ENCODE measurements around the gene PTPRU. TPM values are rescaled to one million over a fixed set of nuclear protein-coding genes. Genes with fewer than 3 reads are reported as not detected.

The PTPRU gene
- total RNA-seq, 2 experiments from 2014 or later: 0.16 to 0.56 TPM

GRCh38 chr1:29256979-29257804, 20.9 kb downstream of the PTPRU start:
- Histone ChIP-seq H3K27ac (ENCODE audit: low read depth in 1 of 2, low read length in 2 of 2) (no peak overlapping the region), H3K4me1 (ENCODE audit: insufficient read depth, low read length) (peaks cover 14% of the 10 kb centered on the region), H3K9me3 (ENCODE audit: control insufficient read depth in 1 of 2, insufficient read depth in 1 of 2, low read length in 2 of 2) (peaks cover 0 to 13% of the 10 kb centered on the region in 2 experiments), H3K4me3 (ENCODE audit: low read length) (no peak overlapping the region), H3K36me3 (ENCODE audit: insufficient read depth, low read length) (no peaks in the 10 kb centered on the region), H3K27me3 (ENCODE audit: control insufficient read depth in 1 of 2, insufficient read depth in 2 of 2, low read length in 2 of 2) (peaks cover 32 to 35% of the 10 kb centered on the region in 2 experiments)
- CTCF ChIA-PET: no interaction called here
- no peak for ATAC-seq (ENCODE audit: poor library complexity)
- no peak for TF ChIP-seq CTCF (IDR thresholded peaks at IDR 0.05)
- Mint-ChIP-seq H3K36me3 (ENCODE audit: low read depth) (no peaks in the 10 kb centered on the region), H3K4me1 (ENCODE audit: low read depth) (peaks cover 4% of the 10 kb centered on the region), H3K27ac (no peak overlapping the region), H3K4me3 (no peak overlapping the region), H3K27me3 (peaks cover 33% of the 10 kb centered on the region), H3K9me3 (no peaks in the 10 kb centered on the region)
- intact Hi-C loops (cut with DNase I, micrococcal nuclease): no loop called here
- POLR2A ChIA-PET: no interaction called here
- DNase-seq: no peak

DNA sequence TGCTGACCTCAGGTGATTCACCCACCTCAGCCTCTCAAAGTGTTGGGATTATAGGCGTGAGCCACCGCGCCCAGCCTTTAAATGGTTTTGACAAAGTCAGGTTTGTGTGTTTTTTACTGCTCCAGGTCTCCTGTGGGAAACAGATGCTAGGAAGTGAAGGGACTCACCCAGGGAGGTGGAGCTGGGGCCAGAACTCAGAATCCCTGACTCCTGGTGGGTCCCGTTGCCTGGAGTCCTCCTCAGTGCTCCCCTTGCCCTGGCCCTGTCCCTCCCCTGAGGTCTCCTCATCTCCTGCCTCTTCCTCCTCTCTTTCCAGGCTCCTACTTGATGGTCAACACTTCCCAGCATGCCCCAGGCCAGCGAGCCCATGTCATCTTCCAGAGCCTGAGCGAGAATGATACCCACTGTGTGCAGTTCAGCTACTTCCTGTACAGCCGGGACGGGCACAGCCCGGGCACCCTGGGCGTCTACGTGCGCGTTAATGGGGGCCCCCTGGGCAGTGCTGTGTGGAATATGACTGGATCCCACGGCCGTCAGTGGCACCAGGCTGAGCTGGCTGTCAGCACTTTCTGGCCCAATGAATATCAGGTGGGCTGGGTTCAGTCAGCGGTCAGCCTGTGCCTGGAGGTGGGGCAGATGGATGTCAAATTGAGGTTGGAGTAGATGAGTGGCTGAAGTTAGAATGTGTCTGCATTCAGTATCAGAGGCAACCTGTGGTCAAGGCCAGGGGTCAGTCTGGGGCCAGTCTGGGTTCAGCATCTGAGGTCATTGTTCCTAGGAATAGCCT, 22.1 kb downstream of the PTPRU start:
- Histone ChIP-seq H3K27ac (ENCODE audit: low read depth in 1 of 2, low read length in 2 of 2) (no peak overlapping the region), H3K9me3 (ENCODE audit: control insufficient read depth in 1 of 2, insufficient read depth in 1 of 2, low read length in 2 of 2) (peaks cover 0 to 13% of the 10 kb centered on the region in 2 experiments), H3K4me1 (ENCODE audit: insufficient read depth, low read length) (peaks cover 14% of the 10 kb centered on the region), H3K4me3 (ENCODE audit: low read length) (no peak overlapping the region), H3K36me3 (ENCODE audit: insufficient read depth, low read length) (no peaks in the 10 kb centered on the region), H3K27me3 (ENCODE audit: control insufficient read depth in 1 of 2, insufficient read depth in 2 of 2, low read length in 2 of 2) (peaks cover 32 to 40% of the 10 kb centered on the region in 2 experiments)
- H3K27ac Mint-ChIP-seq: no peak overlapping the region
- TF ChIP-seq CTCF (IDR thresholded peaks at IDR 0.05): no peak
- H3K4me3 Mint-ChIP-seq: peak overlapping the region; percentile 11
- CTCF ChIA-PET: no interaction called here
- no peaks in the 10 kb centered on the region for H3K9me3 Mint-ChIP-seq
- intact Hi-C loops (cut with DNase I, micrococcal nuclease): no loop called here
- peaks cover 40% of the 10 kb centered on the region for H3K27me3 Mint-ChIP-seq
- H3K4me1 Mint-ChIP-seq (ENCODE audit: low read depth): peaks cover 4% of the 10 kb centered on the region
- POLR2A ChIA-PET: interaction anchor here (1.7 kb wide), 1 partner anchor 27 kb away, joined by 4 read pairs; the partner anchor contains the start of gene MECR
- no peak for ATAC-seq (ENCODE audit: poor library complexity)
- DNase-seq: no peak
- H3K36me3 Mint-ChIP-seq (ENCODE audit: low read depth): no peaks in the 10 kb centered on the region

DNA sequence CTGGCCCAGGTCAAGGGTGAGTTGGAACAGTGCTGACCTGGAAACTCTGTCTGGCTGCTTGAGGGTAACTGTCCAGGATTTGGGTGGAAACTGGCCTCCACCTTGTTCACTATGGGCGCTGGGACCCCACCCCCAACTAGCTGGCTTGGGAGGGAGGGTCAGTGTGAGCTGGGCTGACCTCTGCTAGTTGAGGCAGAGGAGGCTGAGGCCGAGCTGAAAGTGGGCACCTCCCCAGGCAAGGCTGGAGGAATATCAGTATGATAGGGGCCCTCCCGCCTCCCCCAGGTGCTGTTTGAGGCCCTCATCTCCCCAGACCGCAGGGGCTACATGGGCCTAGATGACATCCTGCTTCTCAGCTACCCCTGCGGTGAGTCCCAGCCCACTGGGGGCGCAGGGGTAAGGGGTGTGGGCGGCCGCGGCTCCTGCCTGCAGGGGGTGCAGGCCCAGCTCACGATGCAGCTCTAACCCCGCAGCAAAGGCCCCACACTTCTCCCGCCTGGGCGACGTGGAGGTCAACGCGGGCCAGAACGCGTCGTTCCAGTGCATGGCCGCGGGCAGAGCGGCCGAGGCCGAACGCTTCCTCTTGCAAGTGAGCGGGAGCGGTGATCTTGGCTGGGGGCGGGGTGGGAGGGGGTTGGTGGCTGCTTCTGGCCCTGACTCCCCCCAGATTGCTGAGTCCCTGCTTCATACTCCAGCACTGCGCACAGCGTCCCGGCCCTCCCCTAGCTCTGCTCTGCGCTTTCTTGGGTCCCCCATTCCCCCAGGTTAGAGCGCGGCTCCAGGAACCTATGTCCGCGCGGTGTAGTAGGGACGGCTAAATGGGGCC, 22.9 kb downstream of the PTPRU start:
- intact Hi-C loops (cut with DNase I, micrococcal nuclease): no loop called here
- Histone ChIP-seq H3K27me3 (ENCODE audit: control insufficient read depth in 1 of 2, insufficient read depth in 2 of 2, low read length in 2 of 2) (peaks cover 32 to 40% of the 10 kb centered on the region in 2 experiments), H3K4me3 (ENCODE audit: low read length) (peak overlapping the region; percentile 38), H3K9me3 (ENCODE audit: control insufficient read depth in 1 of 2, insufficient read depth in 1 of 2, low read length in 2 of 2) (peaks cover 0 to 13% of the 10 kb centered on the region in 2 experiments), H3K36me3 (ENCODE audit: insufficient read depth, low read length) (no peaks in the 10 kb centered on the region), H3K27ac (ENCODE audit: low read depth in 1 of 2, low read length in 2 of 2) (no peak overlapping the region), H3K4me1 (ENCODE audit: insufficient read depth, low read length) (peaks cover 14% of the 10 kb centered on the region)
- Mint-ChIP-seq H3K9me3 (no peaks in the 10 kb centered on the region), H3K27me3 (peaks cover 45% of the 10 kb centered on the region), H3K36me3 (ENCODE audit: low read depth) (no peaks in the 10 kb centered on the region), H3K4me1 (ENCODE audit: low read depth) (peaks cover 4% of the 10 kb centered on the region), H3K27ac (no peak overlapping the region), H3K4me3 (peak overlapping the region; percentile 58)
- ATAC-seq (ENCODE audit: poor library complexity) (peak; percentile 66), DNase-seq (peak in 1 of 14 experiments; percentile 8)
- ChIA-PET CTCF (no interaction called here), POLR2A (interaction anchor here (0.7 to 1.7 kb wide), 2 partner anchors 9 to 28 kb away, joined by 3 to 4 read pairs; partner anchors contain the start of gene MECR)
- TF ChIP-seq CTCF (IDR thresholded peaks at IDR 0.05): peak; percentile 46

Data from CD4-positive, alpha-beta T cell (primary cell).